PC-9 (cell line): ENCODE measurements around the gene ZC3H15. TPM values are rescaled to one million over a fixed set of nuclear protein-coding genes. Genes with fewer than 3 reads are reported as not detected.

ENCODE experiments used
- BruUV-seq: library from RNA; stranded (reverse); fragments of 400-500 nt; replicated peaks from 2 replicates; lab custom pipeline; 2021; lab: Mats Ljungman, UMichigan
- CTCF ChIA-PET: fragments of 300-600 bp; sonication (Branson Sonifier 250); formaldehyde crosslinking; loops from one replicate; lab custom pipeline; 2022; ENCODE audit warnings: antibody characterized with exemption; lab: Charles Lee
- POLR2A ChIA-PET: fragments of 300-600 bp; sonication (Branson Sonifier 250); formaldehyde crosslinking; loops from one replicate; lab custom pipeline; 2022; ENCODE audit warnings: antibody characterized with exemption; ENCODE audit not compliant: unreplicated experiment; lab: Charles Lee
- DNase-seq, 2 experiments: peaks; one replicate each; pipeline versions ENCODE4 v3.0.0 to v3.0.0-alpha.2; 2015 to 2022; ENCODE audit warnings: mixed read lengths in 1 of 2
- H2AFZ ChIP-seq: fragments of 200-600 bp; sonication (generic); 2 replicates; pipeline ENCODE4 v1.8.1; 2017; ENCODE audit warnings: antibody characterized with exemption
- H3F3A ChIP-seq: fragments of 200-600 bp; sonication (generic); 2 replicates; pipeline ENCODE4 v1.8.1; 2017; ENCODE audit warnings: antibody characterized with exemption, mild to moderate bottlenecking, low read depth; ENCODE audit not compliant: insufficient read depth
- H3K27ac ChIP-seq: fragments of 200-600 bp; sonication (generic); 2 replicates; pipeline ENCODE4 v1.6.1; 2016; ENCODE audit warnings: mixed run types
- H3K27me3 ChIP-seq: fragments of 200-600 bp; sonication (generic); 2 replicates; pipeline ENCODE4 v1.6.1; 2016; ENCODE audit warnings: low read depth, mixed run types; ENCODE audit not compliant: insufficient read depth
- H3K36me3 ChIP-seq: fragments of 200-600 bp; sonication (generic); 2 replicates; pipeline ENCODE4 v1.6.1; 2016; ENCODE audit warnings: low read depth, mixed run types
- H3K4me1 ChIP-seq: fragments of 200-600 bp; sonication (generic); replicated peaks from 2 replicates; pipeline ENCODE4 v1.6.1; 2016; ENCODE audit warnings: mixed run types; ENCODE audit not compliant: insufficient read depth
- H3K4me2 ChIP-seq: fragments of 200-600 bp; sonication (generic); 2 replicates; pipeline ENCODE4 v1.6.1; 2017; ENCODE audit warnings: mixed run types
- H3K4me3 ChIP-seq: fragments of 200-600 bp; sonication (generic); 2 replicates; pipeline ENCODE4 v1.6.1; 2016; ENCODE audit warnings: mixed run types
- H3K79me2 ChIP-seq: fragments of 200-600 bp; sonication (generic); 2 replicates; pipeline ENCODE4 v1.6.1; 2017; ENCODE audit warnings: low read depth, mixed run types
- H3K9me2 ChIP-seq: fragments of 200-600 bp; sonication (generic); 2 replicates; pipeline ENCODE4 v1.8.1; 2017; ENCODE audit warnings: mild to moderate bottlenecking; ENCODE audit not compliant: insufficient read depth
- H3K9me3 ChIP-seq: fragments of 200-600 bp; sonication (generic); 2 replicates; pipeline ENCODE4 v1.8.1; 2016; ENCODE audit warnings: low read depth; ENCODE audit not compliant: insufficient read depth
- H4K20me1 ChIP-seq: fragments of 200-600 bp; sonication (generic); 2 replicates; pipeline ENCODE4 v1.8.1; 2017; ENCODE audit not compliant: insufficient read depth
- CTCF ChIP-seq: fragments of 200-600 bp; sonication (generic); conservative IDR thresholded peaks from 2 replicates; pipeline ENCODE4 v1.6.1; 2017; ENCODE audit warnings: mixed run types, antibody characterized with exemption, mild to moderate bottlenecking, moderate library complexity
- EZH2 ChIP-seq: fragments of 200-600 bp; sonication (generic); IDR thresholded peaks from 2 replicates; pipeline ENCODE4 v1.8.0; 2017; ENCODE audit warnings: antibody characterized with exemption, low read depth
- intact Hi-C: fragments of 100-400 bp; cut with micrococcal nuclease; formaldehyde crosslinking; loops from one replicate; pipeline ENCODE4 v1.10.0; 2022; ENCODE audit not compliant: unreplicated experiment
- total RNA-seq: library from RNA; stranded (reverse); gene quantifications from 2 replicates; pipeline ENCODE4 v1.2.3, GENCODE V29; 2021

The ZC3H15 gene
- total RNA-seq, 1 experiment from 2014 or later: 42.5 TPM

GRCh38 chr2:186530314-186530713 lies 44.3 kb downstream of the ZC3H15 start:
- Histone ChIP-seq H4K20me1 (no peaks in the 10 kb centered on the region), H3F3A (no peaks in the 10 kb centered on the region), H2AFZ (no peak overlapping the region), H3K4me3 (no peak overlapping the region), H3K4me1 (no peaks in the 10 kb centered on the region), H3K4me2 (no peak overlapping the region), H3K36me3 (no peaks in the 10 kb centered on the region), H3K9me3 (no peaks in the 10 kb centered on the region), H3K9me2 (no peaks in the 10 kb centered on the region), H3K79me2 (no peaks in the 10 kb centered on the region), H3K27ac (no peak overlapping the region), H3K27me3 (no peaks in the 10 kb centered on the region)
- ChIA-PET CTCF (no interaction called here), POLR2A (no interaction called here)
- TF ChIP-seq CTCF (no peak), EZH2 (no peak)
- BruUV-seq: no TSS peak
- no peak for DNase-seq
- intact Hi-C loops: no loop called here

GRCh38 chr2:186531257-186531775 lies 45.3 kb downstream of the ZC3H15 start:
- Histone ChIP-seq H3K4me3 (no peak overlapping the region), H4K20me1 (no peaks in the 10 kb centered on the region), H3K9me2 (no peaks in the 10 kb centered on the region), H3K79me2 (no peaks in the 10 kb centered on the region), H3K4me2 (no peak overlapping the region), H3K27me3 (no peaks in the 10 kb centered on the region), H3F3A (no peaks in the 10 kb centered on the region), H3K27ac (no peak overlapping the region), H3K36me3 (no peaks in the 10 kb centered on the region), H2AFZ (no peak overlapping the region), H3K4me1 (no peaks in the 10 kb centered on the region), H3K9me3 (no peaks in the 10 kb centered on the region)
- ChIA-PET POLR2A (interaction anchor here (0.6 kb wide), 1 partner anchor 12 kb away, joined by 7 read pairs; no protein-coding TSS in a partner anchor), CTCF (no interaction called here)
- TF ChIP-seq EZH2: no peak
- no peak for TF ChIP-seq CTCF
- intact Hi-C loops: no loop called here
- no peak for DNase-seq
- BruUV-seq: no TSS peak

GRCh38 chr2:186532891-186533290 lies 46.8 kb downstream of the ZC3H15 start:
- H3K36me3 ChIP-seq: no peaks in the 10 kb centered on the region
- intact Hi-C loops: no loop called here
- no peaks in the 10 kb centered on the region for H3K9me2 ChIP-seq
- ChIA-PET POLR2A (no interaction called here), CTCF (no interaction called here)
- no peak overlapping the region for H2AFZ ChIP-seq
- H3K9me3 ChIP-seq: no peaks in the 10 kb centered on the region
- H3K4me2 ChIP-seq: no peak overlapping the region
- TF ChIP-seq EZH2 (no peak), CTCF (no peak)
- H3K4me3 ChIP-seq: no peak overlapping the region
- no peaks in the 10 kb centered on the region for H4K20me1 ChIP-seq
- no peaks in the 10 kb centered on the region for H3K27me3 ChIP-seq
- DNase-seq: no peak
- H3K4me1 ChIP-seq: no peaks in the 10 kb centered on the region
- H3F3A ChIP-seq: no peaks in the 10 kb centered on the region
- no TSS peak for BruUV-seq
- no peak overlapping the region for H3K27ac ChIP-seq
- H3K79me2 ChIP-seq: no peaks in the 10 kb centered on the region
